K562 (cell line): ENCODE results near the gene APOBEC3C. TPM values are rescaled to one million over a fixed set of nuclear protein-coding genes. Genes with fewer than 3 reads are reported as not detected.
"Not testable (repeated sequence)": the region's sequence is repeated elsewhere in the genome, so short reads cannot be mapped to it uniquely, and the experiment has no call there.

Experiments
- ATAC-seq: fragments of 200-7000 bp; cut with Tn5 transposase; 3 replicates; pipeline ENCODE4 v1.9.1; 2020; ENCODE audit warnings: moderate library complexity
- BruUV-seq: library from RNA; stranded (reverse); fragments of 400-500 nt; replicated peaks from 2 replicates; lab custom pipeline; 2021; lab: Mats Ljungman, UMichigan
- CTCF ChIA-PET: fragments of 300-600 bp; formaldehyde crosslinking; extraction: SDS; loops from one replicate; lab custom pipeline; 2021; ENCODE audit warnings: low intra/inter-chr PET ratio; lab: Yijun Ruan, JAX
- POLR2A ChIA-PET: fragments of 300-600, 350-650 bp; sonication (Branson Sonifier 250); formaldehyde crosslinking; extraction: SDS; loops from one replicate; lab custom pipeline; 2021; ENCODE audit warnings: antibody characterized with exemption, inconsistent platforms; lab: Yijun Ruan, JAX
- DNase-seq, 4 experiments: peaks; one replicate each; pipeline versions ENCODE4 v3.0.0 to v3.0.0-alpha.2; 2011 to 2018; ENCODE audit warnings: low spot score in 3 of 4, mixed read lengths in 3 of 4; ENCODE audit errors: extremely low read depth in 1 of 4
- FAIRE-seq: peaks from 2 replicates; lab custom pipeline; 2011; peaks lifted over from hg19 to GRCh38; lab: Jason Lieb, UNC
- H2AFZ ChIP-seq: 2 replicates; pipeline ENCODE4 v1.6.0; 2011; ENCODE audit warnings: low read depth, low read length, control low read depth, inconsistent platforms
- H3K27ac ChIP-seq: fragments of 200-600 bp; 3 replicates; pipeline ENCODE4 v1.8.0; 2011; ENCODE audit warnings: low read depth, mild to moderate bottlenecking, control low read depth, inconsistent platforms, low read length, moderate library complexity, mixed read lengths; ENCODE audit errors: extremely low read depth
- H3K27me3 ChIP-seq, 2 experiments: fragments of 300-600 bp in 1 of 2; 2 replicates in 1 of 2; 3 replicates in 1 of 2; pipeline versions ENCODE4 v1.6.0 to v1.8.0; 2011; ENCODE audit warnings: inconsistent platforms in 2 of 2, low read length in 2 of 2, mild to moderate bottlenecking in 1 of 2, mixed read lengths in 1 of 2, moderate library complexity in 1 of 2; ENCODE audit not compliant: control insufficient read depth in 2 of 2, insufficient read depth in 2 of 2
- H3K36me3 ChIP-seq: fragments of 300-600 bp; 3 replicates; pipeline ENCODE4 v1.8.0; 2011; ENCODE audit warnings: mild to moderate bottlenecking, low read length, inconsistent platforms; ENCODE audit not compliant: control insufficient read depth, insufficient read depth
- H3K4me1 ChIP-seq, 2 experiments: fragments of 200-600 bp in 1 of 2; replicated peaks in 1 of 2; 2 replicates in 1 of 2; 3 replicates in 1 of 2; pipeline versions ENCODE4 v1.5.1 to v1.8.0; 2011; ENCODE audit warnings: inconsistent platforms in 2 of 2, low read length in 2 of 2, mild to moderate bottlenecking in 1 of 2, mixed read lengths in 1 of 2, moderate library complexity in 1 of 2; ENCODE audit not compliant: control insufficient read depth in 2 of 2, insufficient read depth in 2 of 2
- H3K4me2 ChIP-seq: 2 replicates; pipeline ENCODE4 v1.6.1; 2011; ENCODE audit warnings: low read length, control low read depth, inconsistent platforms, mixed read lengths; ENCODE audit not compliant: insufficient read depth
- H3K4me3 ChIP-seq: fragments of 200-600 bp; sonication (generic), shearing (Covaris generic); 2 replicates; pipeline ENCODE4 v1.5.1; 2016; ENCODE audit warnings: control low read depth, inconsistent platforms
- H3K79me2 ChIP-seq: fragments of 200-600 bp; 3 replicates; pipeline ENCODE4 v1.8.0; 2011; ENCODE audit warnings: low read length, inconsistent platforms; ENCODE audit not compliant: control insufficient read depth, insufficient read depth
- H3K9ac ChIP-seq, 2 experiments: 2 replicates each; pipeline versions ENCODE4 v1.6.0 to v1.6.1; 2011; ENCODE audit warnings: low read depth in 2 of 2, low read length in 2 of 2, control low read depth in 1 of 2, inconsistent platforms in 1 of 2, mild to moderate bottlenecking in 1 of 2, mixed read lengths in 1 of 2; ENCODE audit not compliant: insufficient read depth in 1 of 2
- H3K9me1 ChIP-seq: one replicate; pipeline ENCODE4 v1.6.0; 2011; ENCODE audit warnings: inconsistent platforms, mild to moderate bottlenecking, low read length, moderate library complexity; ENCODE audit not compliant: control insufficient read depth, insufficient read depth
- H3K9me3 ChIP-seq: replicated peaks from 2 replicates; pipeline ENCODE4 v1.5.1; 2011; ENCODE audit warnings: low read depth, low read length, inconsistent platforms; ENCODE audit not compliant: control insufficient read depth, insufficient read depth
- H4K20me1 ChIP-seq: replicated peaks from 2 replicates; pipeline ENCODE4 v1.6.1; 2011; ENCODE audit warnings: low read length, inconsistent platforms, mixed read lengths; ENCODE audit not compliant: control insufficient read depth, insufficient read depth
- ILF3 ChIP-seq: fragments of 450-650 bp; IDR thresholded peaks from 2 replicates; pipeline ENCODE4 v1.6.1; 2018; ENCODE audit warnings: antibody characterized with exemption, mild to moderate bottlenecking, moderate library complexity, borderline replicate concordance
- KAT2B ChIP-seq: IDR thresholded peaks from one replicate; pipeline ENCODE4 v1.6.1; 2012; ENCODE audit warnings: low read depth, mild to moderate bottlenecking, control low read depth, inconsistent platforms, low read length, moderate library complexity
- KDM2B ChIP-seq: fragments of 250-450 bp; sonication (Bioruptor Pico); IDR thresholded peaks from 2 replicates; pipeline ENCODE4 v1.8.0; 2021; ENCODE audit warnings: mild to moderate bottlenecking, moderate library complexity
- RBM25 ChIP-seq: fragments of 200-400 bp; formaldehyde crosslinking; IDR thresholded peaks from 2 replicates; pipeline ENCODE4 v1.6.1; 2018; ENCODE audit warnings: low read length, low read depth, moderate library complexity; ENCODE audit not compliant: severe bottlenecking
- ZKSCAN3 ChIP-seq: fragments of 250-450 bp; sonication (Bioruptor Pico); IDR thresholded peaks from 2 replicates; pipeline ENCODE4 v1.4.0; 2020
- ZNF146 ChIP-seq: IDR thresholded peaks from one replicate; pipeline ENCODE4 v1.6.1; 2018; ENCODE audit warnings: missing compliant biosample characterization; ENCODE audit not compliant: unreplicated experiment
- ZNF3 ChIP-seq: fragments of 250-450 bp; sonication (Bioruptor Pico); IDR thresholded peaks from 2 replicates; pipeline ENCODE4 v1.5.0; 2021; ENCODE audit warnings: mild to moderate bottlenecking, moderate library complexity
- WGBS: fragments of 100-300 bp; shearing (Covaris generic); methylation state at CpG from one replicate; pipeline ENCODE4 v1.1.6; 2016; ENCODE audit warnings: low coverage, mixed read lengths; ENCODE audit not compliant: insufficient coverage; ENCODE audit errors: missing lambda C conversion rate; 5-methylcytosine and 5-hydroxymethylcytosine counted together
- in situ Hi-C: fragments of 300-500 bp; cut with MboI; formaldehyde crosslinking; loops from 4 replicates; pipeline ENCODE4 v1.15.0; 2018; ENCODE audit warnings: inconsistent platforms, mixed read lengths
- intact Hi-C: fragments of 100-400 bp; cut with micrococcal nuclease; formaldehyde crosslinking; loops from 2 replicates; pipeline ENCODE4 v1.14.2; 2022
- polyA plus RNA-seq, 8 experiments: library from polyadenylated mRNA; depleted of rRNA in 4 of 8; stranded (reverse) in 5 of 8; unstranded in 3 of 8; fragments of >200 nt; fragmentation: Nextera tagmentation in 2 of 8; fragmentation: Illumina TruSeq in 1 of 8; extraction: Ambion mirVana in 2 of 8; extraction: Trizol in 1 of 8; gene quantifications; 2 replicates each; pipeline versions ENCODE4 v1.2.1 to v1.2.3, GENCODE V29; 2011 to 2014; ENCODE audit warnings: inconsistent platforms in 1 of 8, missing spikeins in 1 of 8
- total RNA-seq, 7 experiments: library from RNA; depleted of rRNA in 6 of 7; stranded (reverse); fragments of >200 nt in 6 of 7; fragmentation: Illumina TruSeq in 2 of 7; extraction: Trizol in 2 of 7; gene quantifications; 2 replicates each; pipeline versions ENCODE4 v1.2.1 to v1.2.3, GENCODE V29; 2011 to 2021; ENCODE audit warnings: low replicate concordance in 1 of 7

Gene APOBEC3C
- total and polyA plus RNA-seq, 9 of the 15 experiments (the other 6 are each of a cell fraction or from before 2014, with no cell fraction given), result 12.4 to 285 (median 55.5) TPM

DNA sequence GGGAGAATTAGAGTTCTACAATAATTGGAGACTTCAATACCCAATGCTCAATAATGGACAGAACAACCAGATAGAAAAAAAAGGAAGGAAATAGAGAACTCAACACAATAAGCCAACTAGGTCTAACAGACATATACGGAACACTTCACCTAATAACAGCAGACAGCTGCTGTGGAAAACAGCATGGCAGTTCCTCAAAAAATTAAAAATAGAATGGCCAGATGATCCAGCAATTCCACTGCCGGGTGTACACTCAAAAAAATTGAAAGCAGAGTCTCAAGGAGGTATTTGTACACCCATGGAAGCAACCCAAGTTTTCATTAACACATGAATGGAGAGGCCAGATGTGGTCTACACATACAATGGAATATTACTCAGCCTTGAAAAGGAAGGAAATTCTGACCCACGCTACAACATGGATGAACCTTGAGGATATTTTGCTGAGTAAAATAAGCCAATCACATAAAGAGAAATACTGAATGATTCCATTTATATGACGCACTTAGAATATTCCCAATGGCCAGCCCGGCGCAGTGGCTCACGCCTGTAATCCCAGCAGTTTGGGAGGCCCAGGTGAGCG lies 5.7 kb upstream of the APOBEC3C start:
- CTCF ChIA-PET, result interaction anchor here (0.8 kb wide), 1 partner anchor 110 kb away, joined by 3 read pairs; no protein-coding TSS in a partner anchor
- H3K27ac ChIP-seq, H3K36me3 ChIP-seq, ATAC-seq, H3K27me3 ChIP-seq, H3K4me2 ChIP-seq, H3K4me3 ChIP-seq, H3K9me3 ChIP-seq, BruUV-seq, H3K4me1 ChIP-seq, DNase-seq, POLR2A ChIA-PET, H3K9me1 ChIP-seq, H3K79me2 ChIP-seq, H2AFZ ChIP-seq, H3K9ac ChIP-seq, H4K20me1 ChIP-seq, FAIRE-seq: not testable (repeated sequence)
- intact Hi-C loops (loop anchor here (10.0 kb wide), 1 partner anchor 244 kb away; no protein-coding TSS in a partner anchor), in situ Hi-C loops (loop anchor here (10.0 to 25.0 kb wide), 2 partner anchors 244 to 946 kb away; partner anchors contain the start of gene PICK1)
- 76% methylated on average over 5 of the region's 8 CpGs for WGBS
- TF ChIP-seq RBM25 (peak; percentile 48), ZNF146 (peak; percentile 86)

DNA sequence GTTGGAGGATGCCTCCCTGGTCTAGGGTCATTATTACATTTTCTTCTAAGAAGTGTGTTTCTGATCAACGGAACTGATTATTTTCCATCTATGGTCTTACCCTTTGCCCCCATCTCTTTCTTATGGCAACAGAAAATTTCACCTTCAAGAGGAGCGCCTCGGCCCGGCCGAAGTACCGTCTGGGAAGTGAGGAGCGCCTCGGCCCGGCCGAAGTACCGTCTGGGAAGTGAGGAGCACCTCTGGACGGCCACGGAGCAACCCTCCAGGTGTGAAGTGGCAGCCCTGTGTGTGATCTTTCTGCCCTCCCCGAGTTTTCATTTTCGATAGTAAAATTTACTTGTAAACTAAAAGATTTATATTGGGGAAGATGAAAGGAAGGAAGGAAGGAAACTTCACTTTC lies 3.1 kb upstream of the APOBEC3C start:
- TF ChIP-seq ZNF3, result no peak
- no peak for TF ChIP-seq ZKSCAN3 (CRISPR knock-in tag)
- no peak for TF ChIP-seq KDM2B (CRISPR knock-in tag)
- TF ChIP-seq ILF3, result no peak
- no peak for TF ChIP-seq KAT2B
- no TSS peak for BruUV-seq
- intact Hi-C loops, result loop anchor here (5.0 to 10.0 kb wide), 2 partner anchors 54 to 139 kb away; partner anchors contain the start of gene CBX6
- Histone ChIP-seq H3K4me2 (no peak overlapping the region), H4K20me1 (no peaks in the 10 kb centered on the region), H3K27me3 (no peaks in the 10 kb centered on the region), H3K79me2 (peaks cover 19% of the 10 kb centered on the region), H3K9ac (no peak overlapping the region), H3K27ac (no peak overlapping the region), H3K9me3 (no peaks in the 10 kb centered on the region), H3K4me1 (peaks cover 11 to 22% of the 10 kb centered on the region in 2 experiments; a peak in 4 of 5 replicates), H3K9me1 (peaks cover 2% of the 10 kb centered on the region), H3K4me3 (no peak overlapping the region), H3K36me3 (no peaks in the 10 kb centered on the region), H2AFZ (peak overlapping the region; percentile 40; the same call in 1 of the 2 replicates)
- 82% methylated on average over 12 of the region's 15 CpGs for WGBS
- FAIRE-seq (no peak), DNase-seq (no peak), ATAC-seq (no peak)
- in situ Hi-C loops, result loop anchor here (5.0 to 25.0 kb wide), 2 partner anchors 106 to 949 kb away; partner anchors contain the start of gene PICK1
- POLR2A ChIA-PET, result no interaction called here
- CTCF ChIA-PET, result no interaction called here
